Esophagus muscularis mucosa (tissue), 3 donors: ENCODE data around the gene HERC4.

ENCODE experiments used
- CTCF ChIP-seq, 3 experiments: fragments of 200-600 bp in 2 of 3; fragments of 450-650 bp in 1 of 3; sonication (generic) in 2 of 3; IDR thresholded peaks; one replicate each; pipeline ENCODE4 v1.5.1; 2017 to 2019; ENCODE audit warnings: antibody characterized with exemption in 3 of 3, mild to moderate bottlenecking in 2 of 3, moderate library complexity in 1 of 3
- POLR2A ChIP-seq: fragments of 450-650 bp; IDR thresholded peaks from one replicate; pipeline ENCODE4 v1.6.1; 2017; ENCODE audit warnings: antibody characterized with exemption, moderate library complexity, mild to moderate bottlenecking, low read depth

DNA sequence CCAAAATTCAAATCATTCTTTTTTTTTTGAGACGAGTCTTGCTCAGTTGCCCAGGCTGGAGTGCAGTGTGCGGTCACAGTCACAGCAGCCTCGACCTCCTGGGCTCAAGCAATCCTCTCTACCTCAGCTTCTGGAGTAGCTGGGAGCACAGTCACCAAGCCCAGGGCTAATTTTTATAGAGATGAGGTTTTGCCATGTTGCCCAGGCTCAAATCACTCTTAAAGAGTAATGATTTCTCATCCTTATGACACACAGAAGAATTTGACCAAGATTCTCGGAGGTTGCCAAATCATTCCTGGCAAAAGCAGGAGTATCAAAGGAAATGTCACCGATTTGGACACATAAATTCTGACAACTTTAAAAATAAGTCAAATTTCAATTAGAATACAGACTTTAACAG lies 151.5 kb downstream of the HERC4 start:
- no peak for TF ChIP-seq CTCF (IDR thresholded peaks at IDR 0.05)
- TF ChIP-seq POLR2A = no peak
